Stimulated activated CD4-positive, alpha-beta T cell treated with anti-CD3 and anti-CD28 coated beads, Interleukin-15, amount 100 ng/mL, for 48 hours (primary cell): ENCODE results near the gene CFAP61.
"Not testable (repeated sequence)": the region's sequence is repeated elsewhere in the genome, so short reads cannot be mapped to it uniquely, and the experiment has no call there.

ENCODE experiments used
- DNase-seq, 2 donors: peaks; one replicate each; pipeline ENCODE4 v3.0.0-alpha.2; 2020; ENCODE audit warnings: low read depth in 2 of 2

CFAP61 gene

GRCh38 chr20:20052074-20052970 lies at the start of gene CFAP61, which contains the start of gene CRNKL1:
TSS of gene CFAP61 (plus strand) at chr20:20052532. CDS start at chr20:20056654, 4,122 bp downstream.
TSS of gene CRNKL1 (minus strand) at chr20:20052466. CDS start at chr20:20052342, 124 bp downstream.
- DNase-seq, result peak; percentile 95

DNA sequence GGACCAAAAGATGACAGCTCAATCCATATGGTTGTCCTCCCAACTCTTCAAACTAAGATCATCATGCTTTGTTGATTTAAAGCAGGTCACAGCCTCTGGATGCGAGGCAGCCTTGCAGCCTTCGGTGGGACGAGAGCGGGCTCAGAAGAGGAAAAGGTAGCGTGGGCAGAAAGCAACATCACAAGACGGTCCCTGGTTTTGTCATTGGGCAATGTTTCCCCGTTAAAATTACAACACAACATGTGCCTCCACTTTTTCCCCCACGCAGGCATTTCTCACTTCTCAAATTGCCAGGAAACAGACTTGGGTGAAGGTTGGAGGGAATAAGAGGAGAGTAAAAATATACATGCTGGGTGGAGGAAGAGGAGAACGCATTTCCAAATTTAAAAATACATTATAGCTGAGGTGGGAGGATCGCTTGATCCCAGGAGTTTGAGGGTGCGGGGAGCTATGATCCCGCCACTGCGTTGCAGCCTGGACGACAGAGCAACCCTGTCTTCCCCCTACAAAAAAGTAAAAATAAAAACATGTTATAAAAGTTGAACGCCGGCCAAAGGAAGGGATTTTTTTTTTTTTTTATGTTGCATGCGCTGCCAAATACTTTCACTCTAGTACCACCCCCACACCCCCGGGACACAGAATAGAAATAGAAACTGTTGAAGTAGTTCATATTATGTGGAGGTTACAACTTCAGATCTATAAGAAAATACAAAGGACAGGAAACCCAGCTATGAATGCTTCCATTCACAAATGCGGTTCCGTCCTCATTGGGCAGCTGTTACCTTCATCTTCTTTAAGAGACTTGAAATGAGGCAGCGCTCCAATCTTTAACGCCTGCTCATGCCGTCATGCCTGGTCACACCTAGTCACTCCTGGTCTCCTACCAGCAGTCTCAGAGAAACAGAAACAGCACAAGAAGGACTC lies 49.0 kb upstream of the CFAP61 start:
- peak in 1 of 2 donors; percentile 12 for DNase-seq

GRCh38 chr20:20003955-20004322 lies 48.4 kb upstream of the CFAP61 start:
- DNase-seq, result not testable (repeated sequence)

DNA sequence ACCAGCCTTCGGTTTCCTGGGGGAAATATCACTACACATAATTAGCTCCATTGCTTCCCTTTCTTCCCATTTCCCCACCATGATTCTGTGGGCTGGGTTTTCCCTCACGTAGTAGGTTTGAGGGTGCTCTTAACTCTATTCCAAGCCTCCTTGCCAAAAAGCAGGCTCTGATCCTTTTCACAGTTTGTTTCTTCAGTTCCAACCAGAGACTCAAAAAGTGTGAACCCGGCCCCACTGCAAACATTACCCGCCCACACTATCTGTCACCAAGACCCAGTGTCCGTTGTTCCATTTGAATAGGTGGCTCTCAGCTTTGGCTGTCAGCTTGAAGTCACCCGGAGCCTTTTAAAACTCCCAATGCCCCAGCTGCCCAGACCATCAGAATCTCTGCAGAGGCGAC lies 47.0 kb upstream of the CFAP61 start:
- no peak for DNase-seq

- no peak for DNase-seq
These were observed 42.5 kb upstream of the CFAP61 start for GRCh38 chr20:20009784-20010253.

DNA sequence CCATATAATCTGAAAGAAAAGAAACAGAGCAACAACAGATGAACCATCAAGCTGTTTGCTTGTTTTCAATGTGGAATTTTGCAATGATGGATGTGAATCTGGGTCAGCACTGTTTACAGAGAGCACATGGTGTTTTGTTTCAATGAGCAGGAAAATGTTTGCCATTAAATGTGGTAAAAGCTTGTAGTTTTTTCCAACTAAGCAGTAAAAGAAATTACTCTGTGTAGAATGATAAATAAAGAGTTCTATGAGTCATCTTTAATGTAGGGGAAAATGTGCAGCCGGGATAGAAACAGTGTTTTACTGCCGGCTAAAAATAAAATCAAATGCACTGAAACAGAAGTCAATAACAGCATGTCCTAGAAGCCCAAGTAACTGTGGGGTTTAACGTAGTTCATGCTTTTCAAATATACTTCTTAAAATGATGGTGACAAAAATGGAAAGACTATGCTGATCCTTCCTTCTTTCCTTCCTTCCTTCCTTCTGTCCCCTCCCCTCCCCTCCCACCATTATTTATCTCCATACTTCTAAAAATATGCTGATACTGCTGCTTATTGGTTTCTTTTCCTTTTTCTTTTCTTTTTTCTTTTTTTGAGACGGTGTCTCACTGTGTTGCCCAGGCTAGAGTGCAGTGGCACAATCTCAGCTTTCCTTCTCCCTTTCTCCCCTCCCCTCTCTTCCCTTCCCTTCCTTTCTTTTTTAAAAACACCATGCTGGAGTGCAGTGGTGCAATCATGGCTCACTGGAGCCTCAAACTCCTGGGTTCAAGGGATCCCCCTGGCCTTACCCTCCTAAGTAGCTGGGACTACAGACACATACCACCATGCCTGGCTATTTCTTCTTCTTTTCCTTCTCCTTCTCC lies 41.5 kb upstream of the CFAP61 start:
- DNase-seq, result no peak

DNA sequence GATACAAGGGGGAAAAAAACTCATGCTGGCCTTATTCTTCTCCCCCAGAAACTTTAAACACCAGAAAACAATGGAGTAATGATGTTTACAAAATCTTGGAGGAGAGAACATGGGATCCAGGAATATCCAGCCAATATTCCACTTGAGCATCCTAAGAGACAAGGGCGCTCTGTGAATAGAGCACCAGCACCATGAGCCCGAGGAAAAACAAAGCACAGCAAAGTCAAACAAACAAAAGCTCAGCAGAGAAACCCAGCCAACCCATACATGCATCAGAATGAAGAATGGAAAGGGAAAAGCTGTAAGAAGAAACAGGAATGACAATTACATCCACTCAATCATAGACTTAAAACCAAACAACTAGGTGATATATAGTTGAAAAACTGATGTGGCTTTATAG lies 39.8 kb upstream of the CFAP61 start:
- no peak for DNase-seq

- no peak for DNase-seq
These were observed 37.7 kb upstream of the CFAP61 start for GRCh38 chr20:20014659-20015058.

- DNase-seq, result peak; percentile 88 to 91
These were observed 35.1 kb upstream of the CFAP61 start, which contains the start of gene NAA20 for GRCh38 chr20:20017001-20017843. TSS of gene NAA20 (plus strand) at chr20:20017362. CDS start at chr20:20017397, 35 bp downstream.

- DNase-seq, result no peak
These were observed 34.5 kb upstream of the CFAP61 start for GRCh38 chr20:20017844-20018185.

DNA sequence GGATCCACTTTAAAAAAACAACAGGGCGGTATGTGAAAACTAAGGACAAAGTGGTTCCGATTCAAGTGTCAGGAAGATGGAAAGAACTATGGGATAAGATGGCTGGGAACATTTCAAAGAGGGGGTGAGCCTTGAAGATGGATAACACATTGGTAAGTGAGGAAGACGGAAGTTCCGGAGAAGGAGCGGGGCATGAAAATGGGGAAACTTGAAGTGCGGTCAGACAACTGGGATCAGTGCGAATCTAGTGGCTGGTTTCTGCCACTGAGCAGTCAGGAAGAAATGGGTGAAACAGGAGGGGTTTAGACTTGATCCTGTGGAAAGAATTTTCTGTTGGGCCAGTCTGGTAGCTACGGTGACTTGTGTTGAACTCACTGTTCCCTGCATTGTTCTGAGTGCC lies 34.0 kb upstream of the CFAP61 start:
- DNase-seq, result no peak

GRCh38 chr20:20019123-20019522 lies 33.2 kb upstream of the CFAP61 start:
- DNase-seq, result no peak

GRCh38 chr20:20020908-20021307 lies 31.4 kb upstream of the CFAP61 start:
- DNase-seq, result no peak

DNA sequence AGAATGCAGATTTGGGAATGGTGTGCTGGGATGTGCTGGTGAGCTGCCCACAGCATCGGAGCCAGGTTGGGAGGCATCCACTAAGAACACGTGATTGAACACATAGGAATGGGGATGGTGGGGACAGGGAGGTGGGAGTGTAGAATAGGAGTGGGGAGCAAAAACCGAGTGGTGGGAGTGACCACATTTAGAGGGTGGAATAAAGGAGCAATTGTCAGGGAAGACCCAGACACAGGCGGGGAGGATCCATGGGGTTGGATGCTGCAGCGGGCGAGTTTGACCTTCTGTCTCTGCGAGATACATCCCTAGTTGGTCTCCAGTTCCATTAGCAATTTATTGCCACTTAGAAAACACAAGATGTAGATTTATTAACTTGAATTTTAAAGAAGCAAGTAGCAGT lies 30.5 kb upstream of the CFAP61 start:
- no peak for DNase-seq

GRCh38 chr20:20022498-20022897 lies 29.8 kb upstream of the CFAP61 start:
- DNase-seq, result no peak

DNA sequence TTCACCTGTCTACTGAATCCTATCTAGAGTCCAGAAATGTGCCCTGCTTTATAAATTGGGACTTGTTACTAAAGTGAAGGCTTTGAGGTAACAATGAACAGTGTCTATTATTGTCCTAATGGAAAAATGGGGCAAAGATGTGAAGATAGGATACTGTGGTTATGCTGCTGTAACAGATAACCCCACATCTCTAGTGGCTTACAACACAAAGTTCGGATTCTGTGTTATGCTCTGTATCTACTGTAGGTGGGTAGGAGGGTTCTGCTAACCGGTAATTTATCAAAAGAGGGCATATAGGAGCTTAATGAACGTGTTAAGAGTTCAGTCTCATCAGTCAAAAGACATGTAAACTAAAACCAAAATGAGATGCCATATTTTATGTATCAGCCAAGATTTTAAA lies 28.9 kb upstream of the CFAP61 start:
- DNase-seq, result no peak

GRCh38 chr20:20024942-20025341 lies 27.4 kb upstream of the CFAP61 start:
- DNase-seq, result no peak

- DNase-seq, result no peak
These were observed 25.0 kb upstream of the CFAP61 start for GRCh38 chr20:20027284-20027683.

DNA sequence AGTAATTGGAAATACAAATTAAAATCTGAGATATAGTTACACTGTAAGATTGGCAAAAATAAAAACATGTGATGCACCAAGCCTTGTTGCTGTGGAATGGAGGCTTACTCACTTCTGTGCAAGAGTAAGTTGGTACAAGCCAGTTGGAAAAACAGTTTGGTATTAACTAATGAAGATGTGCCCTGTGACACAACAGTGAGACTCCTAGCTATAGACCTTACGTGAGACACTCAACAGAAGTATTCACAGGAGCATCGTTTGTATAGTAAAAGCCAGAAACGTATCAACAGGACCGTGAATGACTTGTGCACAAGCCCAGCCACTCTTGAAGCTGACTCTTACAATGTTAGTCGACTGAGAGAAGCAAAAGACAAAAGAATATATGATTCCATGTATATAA lies 20.5 kb upstream of the CFAP61 start:
- no peak for DNase-seq

- DNase-seq, result no peak
These were observed 17.8 kb upstream of the CFAP61 start for GRCh38 chr20:20034486-20034885.
